Gastrocnemius medialis (tissue), 4 donors: ENCODE results near the gene FAM110D. TPM values are rescaled to one million over a fixed set of nuclear protein-coding genes. Genes with fewer than 3 reads are reported as not detected.

Experiments
- ATAC-seq, 2 donors: fragments of 150-250 bp; one replicate each; pipeline ENCODE4 v1.9.1; 2016
- DNase-seq, 2 donors: peaks; one replicate each; pipeline ENCODE4 v3.0.0-alpha.2; 2019
- H3K27ac ChIP-seq, 4 donors: fragments of 200-600 bp; sonication (generic); 1 replicate in 1 of 4; 2 replicates in 3 of 4; pipeline ENCODE4 v1.5.1; 2016 to 2018; ENCODE audit warnings: mild to moderate bottlenecking in 2 of 4, moderate library complexity in 1 of 4
- H3K27me3 ChIP-seq, 3 donors: fragments of 200-600 bp; sonication (generic) in 2 of 3; 1 replicate in 1 of 3; 2 replicates in 2 of 3; pipeline versions ENCODE4 v1.5.1 to v1.6.0; 2016 to 2019; ENCODE audit warnings: mild to moderate bottlenecking in 1 of 3, moderate library complexity in 1 of 3
- H3K36me3 ChIP-seq, 2 donors: fragments of 200-600 bp; sonication (generic) in 1 of 2; one replicate each; pipeline ENCODE4 v1.5.1; 2017 to 2018
- H3K4me1 ChIP-seq, 2 donors: fragments of 200-600 bp; sonication (generic) in 1 of 2; one replicate each; pipeline ENCODE4 v1.5.1; 2016 to 2017; ENCODE audit warnings: mild to moderate bottlenecking in 2 of 2
- H3K4me3 ChIP-seq, 4 donors: fragments of 200-600 bp; sonication (generic) in 3 of 4; 1 replicate in 1 of 4; 2 replicates in 3 of 4; pipeline ENCODE4 v1.5.1; 2016 to 2019; ENCODE audit warnings: mild to moderate bottlenecking in 2 of 4
- H3K9me3 ChIP-seq, 3 donors: fragments of 200-600 bp; sonication (generic) in 2 of 3; 1 replicate in 1 of 3; 2 replicates in 2 of 3; pipeline ENCODE4 v1.5.1; 2016 to 2019
- CTCF ChIP-seq, 5 experiments: fragments of 450-650 bp in 3 of 5; fragments of 200-600 bp in 2 of 5; sonication (generic) in 2 of 5; IDR thresholded peaks in 4 of 5; conservative IDR thresholded peaks in 1 of 5; 1 replicate in 4 of 5; 2 replicates in 1 of 5; pipeline ENCODE4 v1.5.1; 2016 to 2019; ENCODE audit warnings: antibody characterized with exemption in 5 of 5, mild to moderate bottlenecking in 3 of 5, moderate library complexity in 3 of 5
- POLR2A ChIP-seq, 2 donors: fragments of 450-650 bp; IDR thresholded peaks; one replicate each; pipeline ENCODE4 v1.6.1; 2017; ENCODE audit warnings: antibody characterized with exemption in 2 of 2, mild to moderate bottlenecking in 2 of 2, moderate library complexity in 2 of 2
- in situ Hi-C, 4 donors: fragments of 200-750 bp; cut with MboI; loops; one replicate each; pipeline versions ENCODE4 v1.15.0 to v1.8.0; 2017; ENCODE audit warnings: low sequenced_read_pairs in 4 of 4
- intact Hi-C: fragments of 100-400 bp; cut with DNase I; formaldehyde crosslinking; loops from one replicate; pipeline ENCODE4 v1.15.1; 2023; ENCODE audit warnings: low total_unique reads
- total RNA-seq, 4 donors: library from RNA; depleted of rRNA; stranded (reverse); fragments of >200 nt; gene quantifications; one replicate each; pipeline versions ENCODE4 v1.1.0 to v1.2.3, GENCODE V29; 2016

Gene FAM110D
- total RNA-seq, 4 donors from 2014 or later: 3.1 to 5.2 (median 4.2) TPM

- peaks cover 0 to 40% of the 10 kb centered on the region in 2 donors for H3K36me3 ChIP-seq
- no peaks in the 10 kb centered on the region for H3K27me3 ChIP-seq
- ATAC-seq (peak in 1 of 2 donors; percentile 66), DNase-seq (no peak)
- no peaks in the 10 kb centered on the region for H3K4me1 ChIP-seq
- in situ Hi-C loops (no loop called here), intact Hi-C loops (no loop called here)
- no peak for TF ChIP-seq POLR2A (IDR thresholded peaks at IDR 0.05)
- TF ChIP-seq CTCF (IDR thresholded peaks at IDR 0.05 in 4 of 5, conservative IDR thresholded peaks at IDR 0.05 in 1 of 5): peak in 4 of 5 experiments; percentile 8 to 45 (median 26)
- no peak within 1 kb of the TSS for H3K4me3 ChIP-seq
- no peak within 1 kb of the TSS for H3K27ac ChIP-seq
- no peaks in the 10 kb centered on the region for H3K9me3 ChIP-seq
Observed at GRCh38 chr1:26190373-26190987, 31.6 kb downstream of the FAM110D start, which contains the start of gene CATSPER4. Gene CATSPER4, plus strand, starts transcription at chr1:26190602. Its CDS starts 26 bp downstream, at chr1:26190628.

DNA sequence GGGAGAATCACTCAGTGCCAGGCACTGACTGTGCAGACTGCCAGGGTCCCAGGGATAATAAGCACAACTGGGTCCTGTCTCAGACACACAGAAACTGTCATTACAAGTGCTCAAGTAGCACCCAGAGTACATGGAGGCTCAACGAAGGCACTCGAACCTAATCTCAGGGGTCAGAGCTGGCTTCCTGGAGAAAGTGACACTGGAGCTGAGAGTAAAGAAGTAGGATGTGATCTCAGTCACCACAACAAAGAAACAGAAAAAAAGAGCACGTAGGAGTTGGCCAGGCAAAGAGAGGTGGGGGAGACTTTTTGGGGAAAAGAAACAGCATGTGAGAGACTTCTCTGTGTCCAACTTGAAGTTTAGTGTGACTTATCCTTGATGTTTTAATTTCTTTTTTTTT is 32.9 kb downstream of the FAM110D start:
- DNase-seq (no peak), ATAC-seq (no peak)
- Histone ChIP-seq H3K9me3 (no peaks in the 10 kb centered on the region), H3K27me3 (no peaks in the 10 kb centered on the region), H3K4me1 (no peaks in the 10 kb centered on the region), H3K27ac (no peak overlapping the region), H3K4me3 (no peak overlapping the region), H3K36me3 (peaks cover 0 to 28% of the 10 kb centered on the region in 2 donors)
- intact Hi-C loops: no loop called here
- no peak for TF ChIP-seq POLR2A (IDR thresholded peaks at IDR 0.05)
- no peak for TF ChIP-seq CTCF (IDR thresholded peaks at IDR 0.05 in 4 of 5, conservative IDR thresholded peaks at IDR 0.05 in 1 of 5)
- in situ Hi-C loops: no loop called here

GRCh38 chr1:26195805-26196204 is 36.9 kb downstream of the FAM110D start:
- DNase-seq (no peak), ATAC-seq (no peak)
- H3K4me3 ChIP-seq: no peak overlapping the region
- intact Hi-C loops: no loop called here
- H3K27me3 ChIP-seq: no peaks in the 10 kb centered on the region
- no peaks in the 10 kb centered on the region for H3K36me3 ChIP-seq
- H3K9me3 ChIP-seq: no peaks in the 10 kb centered on the region
- in situ Hi-C loops: no loop called here
- TF ChIP-seq POLR2A (IDR thresholded peaks at IDR 0.05) (no peak), CTCF (IDR thresholded peaks at IDR 0.05 in 4 of 5, conservative IDR thresholded peaks at IDR 0.05 in 1 of 5) (no peak)
- no peak overlapping the region for H3K27ac ChIP-seq
- no peaks in the 10 kb centered on the region for H3K4me1 ChIP-seq

DNA sequence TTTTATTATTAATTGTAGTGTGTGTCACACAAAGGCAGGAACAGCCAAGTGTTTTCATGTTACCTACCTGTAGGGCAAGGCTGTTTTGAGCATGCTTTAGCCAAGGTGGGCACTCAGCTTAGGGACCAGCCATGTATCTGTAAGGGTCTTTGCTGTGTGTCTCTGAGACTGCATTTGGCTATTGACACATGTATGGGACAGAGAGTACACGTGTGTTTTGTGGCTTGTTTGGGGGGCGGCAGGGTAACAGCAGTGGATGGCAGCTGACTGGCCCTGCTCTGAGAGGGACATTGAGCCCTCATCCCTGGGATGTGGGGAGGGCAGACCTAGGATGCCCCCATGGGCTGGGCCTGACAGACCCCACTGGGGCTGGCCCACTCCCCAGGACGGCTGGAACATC is 38.4 kb downstream of the FAM110D start:
- no peak for DNase-seq
- no peak for ATAC-seq
- Histone ChIP-seq H3K4me3 (no peak overlapping the region), H3K27ac (no peak overlapping the region), H3K27me3 (no peaks in the 10 kb centered on the region), H3K36me3 (no peaks in the 10 kb centered on the region), H3K4me1 (no peaks in the 10 kb centered on the region), H3K9me3 (no peaks in the 10 kb centered on the region)
- intact Hi-C loops (no loop called here), in situ Hi-C loops (no loop called here)
- TF ChIP-seq POLR2A (IDR thresholded peaks at IDR 0.05) (no peak), CTCF (IDR thresholded peaks at IDR 0.05 in 4 of 5, conservative IDR thresholded peaks at IDR 0.05 in 1 of 5) (no peak)

GRCh38 chr1:26197813-26198212 is 38.9 kb downstream of the FAM110D start:
- no peaks in the 10 kb centered on the region for H3K27me3 ChIP-seq
- no peaks in the 10 kb centered on the region for H3K36me3 ChIP-seq
- ATAC-seq (no peak), DNase-seq (no peak)
- H3K9me3 ChIP-seq: no peaks in the 10 kb centered on the region
- intact Hi-C loops: no loop called here
- in situ Hi-C loops: no loop called here
- TF ChIP-seq CTCF (IDR thresholded peaks at IDR 0.05 in 4 of 5, conservative IDR thresholded peaks at IDR 0.05 in 1 of 5) (no peak), POLR2A (IDR thresholded peaks at IDR 0.05) (no peak)
- no peaks in the 10 kb centered on the region for H3K4me1 ChIP-seq
- H3K4me3 ChIP-seq: no peak overlapping the region
- no peak overlapping the region for H3K27ac ChIP-seq
